HG03469 (cell line): ENCODE results near the gene SEC61A1.

Experiments
- ATAC-seq: cut with Tn5 transposase; IDR thresholded peaks from one replicate; pipeline ENCODE4 v1.9.1; 2021; ENCODE audit warnings: mild to moderate bottlenecking, moderate library complexity, moderate number of reproducible peaks; ENCODE audit not compliant: unreplicated experiment

The SEC61A1 gene

GRCh38 chr3:128056258-128056657 is 4.0 kb downstream of the SEC61A1 start:
- no peak for ATAC-seq

- ATAC-seq, result no peak
Observed at GRCh38 chr3:128060473-128061381, 8.5 kb downstream of the SEC61A1 start.

GRCh38 chr3:128062033-128062745 is 10.0 kb downstream of the SEC61A1 start:
- no peak for ATAC-seq

- no peak for ATAC-seq
Observed at GRCh38 chr3:128063865-128064264, 11.6 kb downstream of the SEC61A1 start.

- ATAC-seq, result no peak
Observed at GRCh38 chr3:128064962-128065361, 12.7 kb downstream of the SEC61A1 start.

GRCh38 chr3:128066114-128066513 is 13.9 kb downstream of the SEC61A1 start:
- ATAC-seq, result no peak

- no peak for ATAC-seq
Observed at GRCh38 chr3:128066676-128067075, 14.4 kb downstream of the SEC61A1 start.

GRCh38 chr3:128067489-128067888 is 15.3 kb downstream of the SEC61A1 start:
- no peak for ATAC-seq

- ATAC-seq, result no peak
Observed at GRCh38 chr3:128068156-128068620, 16.0 kb downstream of the SEC61A1 start.

GRCh38 chr3:128069271-128069670 is 17.0 kb downstream of the SEC61A1 start:
- no peak for ATAC-seq

- no peak for ATAC-seq
Observed at GRCh38 chr3:128070898-128071591, 18.8 kb downstream of the SEC61A1 start.

- ATAC-seq, result no peak
Observed at GRCh38 chr3:128071771-128072453, 19.7 kb downstream of the SEC61A1 start.

- no peak for ATAC-seq
Observed at GRCh38 chr3:128072454-128073184, 20.4 kb downstream of the SEC61A1 start.

- no peak for ATAC-seq
Observed at GRCh38 chr3:128073185-128073725, 21.0 kb downstream of the SEC61A1 start.

- no peak for ATAC-seq
Observed at GRCh38 chr3:128073807-128074206, 21.6 kb downstream of the SEC61A1 start.

GRCh38 chr3:128074851-128075521 is 22.7 kb downstream of the SEC61A1 start:
- no peak for ATAC-seq

- peak; percentile 37 for ATAC-seq
Observed at GRCh38 chr3:128075522-128076482, 23.6 kb downstream of the SEC61A1 start.
